Activated naive CD8-positive, alpha-beta T cell treated with anti-CD3 and anti-CD28 coated beads for 36 hours (primary cell): Measurements from ENCODE around the gene WSCD1. TPM values are rescaled to one million over a fixed set of nuclear protein-coding genes. Genes with fewer than 3 reads are reported as not detected.

ENCODE experiments used
- DNase-seq: peaks from one replicate; pipeline ENCODE4 v3.0.0; 2021
- H3K27ac Mint-ChIP-seq: one replicate; pipeline ENCODE4 v1.8.0; 2022; ENCODE audit warnings: mild to moderate bottlenecking, moderate library complexity, mixed read lengths
- H3K27me3 Mint-ChIP-seq: one replicate; pipeline ENCODE4 v1.8.0; 2022; ENCODE audit warnings: mild to moderate bottlenecking, mixed read lengths
- H3K36me3 Mint-ChIP-seq: one replicate; pipeline ENCODE4 v1.8.0; 2021; ENCODE audit warnings: mild to moderate bottlenecking, mixed read lengths
- H3K4me1 Mint-ChIP-seq: one replicate; pipeline ENCODE4 v1.8.0; 2021; ENCODE audit warnings: mixed read lengths
- H3K4me3 Mint-ChIP-seq: one replicate; pipeline ENCODE4 v1.8.0; 2022; ENCODE audit warnings: mild to moderate bottlenecking, moderate library complexity, mixed read lengths
- H3K9me3 Mint-ChIP-seq: one replicate; pipeline ENCODE4 v1.8.0; 2022; ENCODE audit warnings: mixed read lengths
- total RNA-seq, 2 experiments: library from RNA; stranded (reverse); gene quantifications; one replicate each; pipeline ENCODE4 v1.2.3, GENCODE V29; 2021

Gene WSCD1
- total RNA-seq, 2 experiments from 2014 or later, result 0.20 to 0.27 TPM

GRCh38 chr17:6090253-6090652 lies 20.1 kb downstream of the WSCD1 start:
- H3K4me3 Mint-ChIP-seq, result no peak overlapping the region
- H3K4me1 Mint-ChIP-seq, result no peaks in the 10 kb centered on the region
- DNase-seq, result no peak
- peaks cover 6% of the 10 kb centered on the region for H3K27me3 Mint-ChIP-seq
- no peaks in the 10 kb centered on the region for H3K9me3 Mint-ChIP-seq
- no peak overlapping the region for H3K27ac Mint-ChIP-seq
- H3K36me3 Mint-ChIP-seq, result no peaks in the 10 kb centered on the region

GRCh38 chr17:6092182-6092902 lies 22.2 kb downstream of the WSCD1 start:
- H3K36me3 Mint-ChIP-seq, result no peaks in the 10 kb centered on the region
- H3K4me3 Mint-ChIP-seq, result no peak overlapping the region
- peaks cover 3% of the 10 kb centered on the region for H3K27me3 Mint-ChIP-seq
- no peaks in the 10 kb centered on the region for H3K9me3 Mint-ChIP-seq
- no peaks in the 10 kb centered on the region for H3K4me1 Mint-ChIP-seq
- H3K27ac Mint-ChIP-seq, result no peak overlapping the region
- DNase-seq, result no peak

GRCh38 chr17:6092903-6093468 lies 22.8 kb downstream of the WSCD1 start:
- DNase-seq, result no peak
- Mint-ChIP-seq H3K9me3 (no peaks in the 10 kb centered on the region), H3K4me3 (no peak overlapping the region), H3K4me1 (no peaks in the 10 kb centered on the region), H3K27ac (no peak overlapping the region), H3K27me3 (no peaks in the 10 kb centered on the region), H3K36me3 (no peaks in the 10 kb centered on the region)

- no peaks in the 10 kb centered on the region for H3K36me3 Mint-ChIP-seq
- H3K27me3 Mint-ChIP-seq, result no peaks in the 10 kb centered on the region
- no peak overlapping the region for H3K4me3 Mint-ChIP-seq
- no peak overlapping the region for H3K27ac Mint-ChIP-seq
- no peaks in the 10 kb centered on the region for H3K9me3 Mint-ChIP-seq
- no peaks in the 10 kb centered on the region for H3K4me1 Mint-ChIP-seq
- DNase-seq, result no peak
Observed at GRCh38 chr17:6094453-6094852, 24.3 kb downstream of the WSCD1 start.

GRCh38 chr17:6094926-6095325 lies 24.7 kb downstream of the WSCD1 start:
- Mint-ChIP-seq H3K4me3 (no peak overlapping the region), H3K36me3 (no peaks in the 10 kb centered on the region), H3K27me3 (no peaks in the 10 kb centered on the region), H3K9me3 (no peaks in the 10 kb centered on the region), H3K4me1 (no peaks in the 10 kb centered on the region), H3K27ac (no peak overlapping the region)
- DNase-seq, result no peak

- Mint-ChIP-seq H3K4me1 (no peaks in the 10 kb centered on the region), H3K4me3 (no peak overlapping the region), H3K9me3 (no peaks in the 10 kb centered on the region), H3K36me3 (no peaks in the 10 kb centered on the region), H3K27me3 (no peaks in the 10 kb centered on the region), H3K27ac (no peak overlapping the region)
- DNase-seq, result no peak
Observed at GRCh38 chr17:6095501-6095900, 25.3 kb downstream of the WSCD1 start.

GRCh38 chr17:6096201-6097004 lies 26.2 kb downstream of the WSCD1 start:
- peaks cover 5% of the 10 kb centered on the region for H3K27me3 Mint-ChIP-seq
- H3K4me3 Mint-ChIP-seq, result no peak overlapping the region
- H3K36me3 Mint-ChIP-seq, result no peaks in the 10 kb centered on the region
- no peaks in the 10 kb centered on the region for H3K9me3 Mint-ChIP-seq
- H3K4me1 Mint-ChIP-seq, result no peaks in the 10 kb centered on the region
- DNase-seq, result no peak
- no peak overlapping the region for H3K27ac Mint-ChIP-seq

- Mint-ChIP-seq H3K4me3 (no peak overlapping the region), H3K27me3 (peaks cover 5% of the 10 kb centered on the region)
- DNase-seq, result no peak
Observed at GRCh38 chr17:6097005-6097279, 26.8 kb downstream of the WSCD1 start.

GRCh38 chr17:6098050-6098822 lies 28.1 kb downstream of the WSCD1 start:
- Mint-ChIP-seq H3K27ac (no peak overlapping the region), H3K4me3 (no peak overlapping the region), H3K4me1 (no peaks in the 10 kb centered on the region), H3K9me3 (no peaks in the 10 kb centered on the region), H3K27me3 (peaks cover 5% of the 10 kb centered on the region), H3K36me3 (no peaks in the 10 kb centered on the region)
- no peak for DNase-seq

More at GRCh38 chr17:6097005-6097279, 26.8 kb downstream of the WSCD1 start:
- Mint-ChIP-seq H3K4me1 (no peaks in the 10 kb centered on the region), H3K36me3 (no peaks in the 10 kb centered on the region), H3K9me3 (no peaks in the 10 kb centered on the region), H3K27ac (no peak overlapping the region)

- H3K27ac Mint-ChIP-seq, result no peak overlapping the region
- H3K4me1 Mint-ChIP-seq, result no peaks in the 10 kb centered on the region
- no peaks in the 10 kb centered on the region for H3K36me3 Mint-ChIP-seq
- no peaks in the 10 kb centered on the region for H3K9me3 Mint-ChIP-seq
- H3K4me3 Mint-ChIP-seq, result no peak overlapping the region
- peaks cover 5% of the 10 kb centered on the region for H3K27me3 Mint-ChIP-seq
- DNase-seq, result no peak
Observed at GRCh38 chr17:6098823-6099180, 28.6 kb downstream of the WSCD1 start.

GRCh38 chr17:6099492-6099891 lies 29.3 kb downstream of the WSCD1 start:
- Mint-ChIP-seq H3K36me3 (no peaks in the 10 kb centered on the region), H3K27ac (no peak overlapping the region), H3K9me3 (no peaks in the 10 kb centered on the region), H3K4me1 (no peaks in the 10 kb centered on the region), H3K4me3 (no peak overlapping the region), H3K27me3 (peaks cover 5% of the 10 kb centered on the region)
- DNase-seq, result no peak

GRCh38 chr17:6100146-6100545 lies 30.0 kb downstream of the WSCD1 start:
- Mint-ChIP-seq H3K27me3 (peaks cover 8% of the 10 kb centered on the region), H3K4me1 (no peaks in the 10 kb centered on the region), H3K4me3 (no peak overlapping the region), H3K27ac (no peak overlapping the region), H3K36me3 (no peaks in the 10 kb centered on the region), H3K9me3 (no peaks in the 10 kb centered on the region)
- no peak for DNase-seq

GRCh38 chr17:6100891-6101500 lies 30.8 kb downstream of the WSCD1 start:
- H3K27me3 Mint-ChIP-seq, result peaks cover 13% of the 10 kb centered on the region
- H3K9me3 Mint-ChIP-seq, result no peaks in the 10 kb centered on the region
- no peak overlapping the region for H3K4me3 Mint-ChIP-seq
- no peak overlapping the region for H3K27ac Mint-ChIP-seq
- no peaks in the 10 kb centered on the region for H3K36me3 Mint-ChIP-seq
- no peaks in the 10 kb centered on the region for H3K4me1 Mint-ChIP-seq
- no peak for DNase-seq

GRCh38 chr17:6101706-6102105 lies 31.5 kb downstream of the WSCD1 start:
- Mint-ChIP-seq H3K9me3 (peaks cover 2% of the 10 kb centered on the region), H3K27ac (no peak overlapping the region), H3K4me1 (no peaks in the 10 kb centered on the region), H3K27me3 (peaks cover 21% of the 10 kb centered on the region), H3K4me3 (no peak overlapping the region), H3K36me3 (no peaks in the 10 kb centered on the region)
- DNase-seq, result no peak

GRCh38 chr17:6102615-6103014 lies 32.4 kb downstream of the WSCD1 start:
- Mint-ChIP-seq H3K36me3 (no peaks in the 10 kb centered on the region), H3K27me3 (peaks cover 28% of the 10 kb centered on the region), H3K4me1 (no peaks in the 10 kb centered on the region), H3K27ac (no peak overlapping the region), H3K9me3 (peaks cover 2% of the 10 kb centered on the region), H3K4me3 (no peak overlapping the region)
- DNase-seq, result no peak
